Lower leg skin (tissue), 3 donors: ENCODE data around the gene DPPA3.

Experiments
- POLR2A ChIP-seq, 2 donors: fragments of 450-650 bp; IDR thresholded peaks; one replicate each; pipeline ENCODE4 v1.6.1; 2016 to 2017; ENCODE audit warnings: antibody characterized with exemption in 2 of 2, mild to moderate bottlenecking in 1 of 2, moderate library complexity in 1 of 2
- TF ChIP-seq, protein P1 (sequence below), 3 donors: fragments of 450-650 bp; IDR thresholded peaks; one replicate each; pipeline ENCODE4 v1.5.1; 2016; ENCODE audit warnings: antibody characterized with exemption in 3 of 3, mild to moderate bottlenecking in 3 of 3, moderate library complexity in 2 of 3

GRCh38 chr12:7694556-7695236 lies 16.5 kb upstream of the DPPA3 start:
- TF ChIP-seq, protein P1, sequence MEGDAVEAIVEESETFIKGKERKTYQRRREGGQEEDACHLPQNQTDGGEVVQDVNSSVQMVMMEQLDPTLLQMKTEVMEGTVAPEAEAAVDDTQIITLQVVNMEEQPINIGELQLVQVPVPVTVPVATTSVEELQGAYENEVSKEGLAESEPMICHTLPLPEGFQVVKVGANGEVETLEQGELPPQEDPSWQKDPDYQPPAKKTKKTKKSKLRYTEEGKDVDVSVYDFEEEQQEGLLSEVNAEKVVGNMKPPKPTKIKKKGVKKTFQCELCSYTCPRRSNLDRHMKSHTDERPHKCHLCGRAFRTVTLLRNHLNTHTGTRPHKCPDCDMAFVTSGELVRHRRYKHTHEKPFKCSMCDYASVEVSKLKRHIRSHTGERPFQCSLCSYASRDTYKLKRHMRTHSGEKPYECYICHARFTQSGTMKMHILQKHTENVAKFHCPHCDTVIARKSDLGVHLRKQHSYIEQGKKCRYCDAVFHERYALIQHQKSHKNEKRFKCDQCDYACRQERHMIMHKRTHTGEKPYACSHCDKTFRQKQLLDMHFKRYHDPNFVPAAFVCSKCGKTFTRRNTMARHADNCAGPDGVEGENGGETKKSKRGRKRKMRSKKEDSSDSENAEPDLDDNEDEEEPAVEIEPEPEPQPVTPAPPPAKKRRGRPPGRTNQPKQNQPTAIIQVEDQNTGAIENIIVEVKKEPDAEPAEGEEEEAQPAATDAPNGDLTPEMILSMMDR (IDR thresholded peaks at IDR 0.05) = no peak
- no peak for TF ChIP-seq POLR2A (IDR thresholded peaks at IDR 0.05)
